Measurements from ENCODE around the gene RTN4RL2.

- no peak for TF ChIP-seq CTCF (IDR thresholded peaks at IDR 0.05; ENCODE audit: extremely low read depth in 1 of 2, insufficient read depth in 1 of 2, low read depth in 1 of 2, low read length in 2 of 2)
- TF ChIP-seq POLR2A (IDR thresholded peaks at IDR 0.05; ENCODE audit: low read depth, low read length): no peak
- TF ChIP-seq FOS (IDR thresholded peaks at IDR 0.05; ENCODE audit: borderline replicate concordance, insufficient read depth, low read length): no peak
- TF ChIP-seq EZH2 (IDR thresholded peaks at IDR 0.05; ENCODE audit: borderline replicate concordance, low read depth, low read length, severe bottlenecking): no peak
- no peak for TF ChIP-seq POLR2AphosphoS5 (IDR thresholded peaks at IDR 0.05; ENCODE audit: insufficient read depth, low read depth, low read length)
- TF ChIP-seq MAX (IDR thresholded peaks at IDR 0.05; ENCODE audit: insufficient read depth, insufficient read length): no peak
Measured at GRCh38 chr11:57428643-57429042, 31.7 kb upstream of the RTN4RL2 start.

Data from endothelial cell of umbilical vein (primary cell).